Measurements from ENCODE around the gene MAMDC2.
"Not testable (repeated sequence)": the region's sequence is repeated elsewhere in the genome, so short reads cannot be mapped to it uniquely, and the experiment has no call there.

The MAMDC2 gene

DNA sequence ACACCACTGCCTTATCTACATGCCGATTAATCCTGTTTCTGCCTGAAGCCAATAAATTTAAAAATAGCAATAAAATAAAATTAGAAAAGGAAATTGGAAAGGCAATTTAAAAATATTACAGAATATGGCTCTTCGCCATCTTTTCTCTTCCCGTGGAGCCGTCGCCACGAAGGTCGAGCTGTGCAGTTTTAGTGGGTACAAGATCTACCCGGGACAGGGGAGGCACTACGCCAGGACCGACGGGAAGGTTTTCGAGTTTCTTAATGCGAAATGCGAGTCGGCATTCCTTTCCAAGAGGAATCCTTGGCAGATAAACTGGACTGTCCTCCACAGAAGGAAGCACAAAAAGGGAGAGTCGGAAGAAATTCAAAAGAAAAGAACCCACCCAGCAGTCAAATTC is 173.4 kb downstream of the MAMDC2 start:
- no peak for DNase-seq

DNA sequence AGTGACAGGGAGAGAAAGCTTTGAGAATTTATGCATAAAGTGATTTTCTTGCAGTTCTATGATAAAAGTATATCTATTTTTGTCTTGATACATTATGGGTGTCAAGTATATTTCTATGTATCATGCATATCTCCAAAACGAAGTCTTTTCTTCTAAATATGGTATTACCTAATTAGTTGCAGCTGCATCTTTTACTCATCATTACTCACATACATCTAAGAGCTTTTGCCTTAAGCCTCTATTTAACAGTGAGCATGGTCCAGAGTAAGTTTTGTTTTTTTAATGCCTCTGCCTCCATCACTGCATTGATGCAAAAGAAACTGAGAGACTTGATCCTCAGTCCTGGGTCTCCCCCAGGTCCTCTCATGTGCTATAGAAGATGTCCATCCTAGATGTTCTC is 175.1 kb downstream of the MAMDC2 start:
- DNase-seq = no peak

DNA sequence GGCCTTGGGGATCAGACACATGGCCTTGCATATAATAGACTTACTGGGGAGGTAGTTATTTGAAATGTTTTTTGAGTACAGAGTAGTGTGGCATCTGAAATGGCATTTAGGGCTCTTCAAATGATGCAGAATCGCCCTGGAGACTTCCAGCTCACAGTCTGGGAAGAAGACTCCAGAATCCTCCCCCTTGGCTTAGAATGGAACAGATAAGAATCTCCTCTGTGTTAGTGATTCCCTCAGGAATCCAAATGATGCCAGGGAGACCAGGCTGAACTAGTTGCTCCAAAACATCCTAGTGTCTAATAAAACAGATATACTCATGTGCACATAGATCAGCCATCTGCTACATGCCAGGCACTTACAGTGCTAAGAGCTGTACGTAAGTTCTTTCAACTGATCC is 176.6 kb downstream of the MAMDC2 start:
- DNase-seq = no peak

DNA sequence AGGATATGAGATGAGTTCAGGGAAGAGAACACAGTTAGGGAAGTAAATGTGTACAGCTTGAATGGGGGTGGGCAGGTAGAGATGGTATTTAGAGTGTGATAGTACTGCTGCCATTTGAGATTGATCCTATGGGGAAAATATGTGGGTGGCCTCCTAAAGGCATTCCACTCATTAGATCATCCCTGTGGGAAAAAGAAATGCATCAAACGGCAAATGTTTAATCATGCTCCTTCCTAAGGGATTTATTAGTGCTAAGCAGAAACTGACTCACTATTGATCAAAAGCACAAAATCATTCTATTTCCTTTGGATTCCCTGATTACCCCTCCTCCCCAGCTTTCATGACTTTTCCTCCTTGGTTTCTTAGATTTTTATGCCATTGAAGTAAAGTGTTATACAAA is 178.7 kb downstream of the MAMDC2 start:
- DNase-seq = no peak

DNA sequence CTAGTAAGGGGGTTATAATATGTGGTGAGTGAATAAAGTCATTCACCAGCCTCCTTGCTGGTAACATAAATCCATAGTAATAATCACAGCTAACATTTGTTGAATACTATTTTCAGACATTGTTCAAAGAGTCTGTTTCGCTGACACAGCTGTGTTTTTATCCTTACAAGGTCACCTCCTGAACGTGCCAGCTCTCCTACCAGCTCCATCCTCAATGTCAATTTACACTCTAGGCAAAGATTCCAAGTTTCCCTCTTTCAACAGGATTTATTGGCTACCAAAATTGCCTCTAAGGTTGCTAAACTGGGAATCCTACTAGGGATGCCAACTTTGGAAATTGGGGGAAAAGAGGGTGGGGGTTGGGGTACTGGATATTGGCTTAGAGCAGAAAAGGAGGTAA is 184.5 kb downstream of the MAMDC2 start:
- DNase-seq = no peak

DNA sequence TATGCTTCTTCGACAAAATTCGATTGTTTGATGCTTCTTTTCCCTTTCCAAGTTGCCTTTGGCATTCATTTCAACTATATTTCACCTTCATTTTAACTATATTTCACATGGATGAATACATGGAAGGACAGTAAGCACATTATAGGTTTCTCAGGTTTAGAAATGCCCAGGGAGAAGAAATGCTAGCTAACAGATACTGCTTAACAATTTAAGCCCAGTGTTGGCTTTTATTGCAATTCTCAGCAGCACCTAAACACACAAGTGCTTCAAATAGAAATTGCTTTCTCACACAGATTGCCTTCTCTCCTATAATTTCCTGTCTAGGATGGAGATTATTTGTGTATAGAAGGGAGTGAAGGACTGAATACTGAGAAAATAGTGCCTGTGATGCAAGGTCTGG is 185.0 kb downstream of the MAMDC2 start:
- DNase-seq = no peak

DNA sequence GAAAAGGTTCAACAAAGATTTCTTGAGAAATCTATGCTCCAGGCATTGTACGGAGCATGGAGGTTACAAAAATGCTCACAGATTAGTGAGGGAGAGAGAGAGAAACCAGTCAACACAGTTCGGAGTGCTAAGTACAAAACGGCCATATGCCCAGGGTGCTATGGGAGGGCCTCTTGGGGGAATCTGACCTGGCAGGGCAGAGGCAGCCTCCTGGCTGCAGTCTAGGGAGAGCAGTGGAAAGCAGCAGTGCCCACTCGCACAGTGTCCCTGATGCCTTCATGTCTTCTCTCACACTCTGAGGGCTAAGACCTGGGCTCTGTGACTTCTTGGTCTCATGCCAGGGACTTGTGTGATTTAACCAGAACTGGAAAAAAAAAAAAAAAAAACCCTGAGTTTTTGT is 185.4 kb downstream of the MAMDC2 start:
- no peak for DNase-seq

DNA sequence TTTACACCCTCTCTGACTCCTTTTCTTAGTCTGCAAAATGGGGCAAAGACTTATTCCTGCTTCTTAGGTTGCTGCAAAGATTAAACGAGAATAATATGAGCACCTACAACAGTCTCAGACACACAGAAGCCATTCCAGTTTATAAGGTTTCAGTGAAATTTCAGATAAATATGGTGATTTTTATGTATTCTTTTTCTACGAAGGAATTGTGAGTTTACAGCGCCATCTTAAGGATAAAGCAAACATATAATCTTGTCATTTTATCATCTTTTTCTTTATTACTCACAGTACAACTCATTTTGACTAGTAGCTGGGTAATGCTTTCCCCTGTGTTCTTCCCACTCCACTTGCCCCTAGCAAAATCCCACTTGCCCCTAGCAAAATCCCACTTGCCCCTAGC is 185.9 kb downstream of the MAMDC2 start:
- DNase-seq = no peak

DNA sequence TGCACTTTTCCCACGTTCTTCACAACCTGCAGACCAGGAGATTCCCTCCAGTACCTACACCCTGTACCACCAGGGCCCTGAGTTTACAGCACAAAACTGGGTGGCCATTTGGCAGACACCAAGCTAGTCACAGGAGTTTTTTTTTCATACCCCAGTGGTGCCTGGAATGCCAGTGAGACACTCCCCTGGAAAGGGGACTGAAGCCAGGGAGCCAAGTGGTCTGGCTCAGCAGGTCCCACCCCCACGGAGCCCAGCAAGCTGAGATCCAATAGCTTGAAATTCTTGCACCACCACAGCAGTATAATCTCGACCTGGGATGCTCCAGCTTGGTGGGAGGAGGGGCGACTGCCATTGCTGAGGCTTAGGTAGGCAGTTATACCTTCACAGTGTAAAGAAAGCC is 188.8 kb downstream of the MAMDC2 start:
- no peak for DNase-seq

DNA sequence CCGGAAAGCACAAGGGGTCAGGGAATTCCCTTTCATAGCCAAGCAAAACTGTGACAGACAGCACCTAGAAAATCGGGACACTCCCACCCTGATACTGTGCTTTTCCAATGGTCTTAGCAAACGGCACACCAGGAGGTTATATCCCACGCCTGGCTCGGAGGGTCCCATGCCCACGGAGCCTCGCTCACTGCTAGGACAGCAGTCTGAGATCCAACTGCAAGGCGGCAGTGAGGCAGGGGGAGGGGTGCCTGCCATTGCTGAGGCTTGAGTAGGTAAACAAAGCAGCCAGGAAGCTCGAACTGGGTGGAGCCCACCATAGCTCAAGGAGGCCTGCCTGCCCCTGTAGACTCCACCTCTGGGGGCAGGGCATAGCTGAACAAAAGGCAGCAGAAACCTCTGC is 190.6 kb downstream of the MAMDC2 start:
- DNase-seq = not testable (repeated sequence)

DNA sequence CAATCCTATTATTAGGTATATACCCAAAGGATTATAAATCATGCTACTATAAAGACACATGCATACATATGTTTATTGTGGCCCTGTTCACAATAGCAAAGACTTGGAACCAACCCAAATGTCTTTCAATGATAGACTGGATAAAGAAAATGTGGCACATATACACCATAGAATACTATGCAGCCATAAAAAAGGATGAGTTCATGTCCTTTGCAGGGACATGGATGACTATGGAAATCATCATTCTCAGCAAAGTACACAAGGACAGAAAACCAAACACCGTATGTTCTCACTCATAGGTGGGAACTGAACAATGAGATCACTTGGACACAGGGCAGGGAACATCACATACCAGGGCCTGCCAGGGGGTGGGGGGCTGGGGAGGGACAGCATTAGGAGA is 202.3 kb downstream of the MAMDC2 start:
- not testable (repeated sequence) for DNase-seq

DNA sequence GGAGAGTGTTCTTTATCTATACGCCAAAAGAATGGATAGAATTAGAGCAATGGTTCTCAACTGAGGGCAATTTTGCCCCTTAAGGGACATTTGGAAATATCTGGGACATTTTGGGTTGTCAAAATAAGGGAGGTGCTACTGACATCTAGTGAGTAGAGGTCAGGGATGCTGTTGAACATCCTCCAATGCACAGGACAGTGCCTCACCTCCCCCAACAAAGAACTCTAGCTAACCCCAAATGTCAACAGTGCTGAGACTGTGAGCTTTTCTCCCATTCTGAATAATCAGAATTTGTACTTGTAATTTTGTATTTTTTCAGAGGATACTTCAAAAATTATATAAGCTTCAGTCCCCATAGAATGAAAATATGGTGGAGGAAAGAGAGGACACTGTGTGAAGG is 206.6 kb downstream of the MAMDC2 start:
- DNase-seq = no peak

DNA sequence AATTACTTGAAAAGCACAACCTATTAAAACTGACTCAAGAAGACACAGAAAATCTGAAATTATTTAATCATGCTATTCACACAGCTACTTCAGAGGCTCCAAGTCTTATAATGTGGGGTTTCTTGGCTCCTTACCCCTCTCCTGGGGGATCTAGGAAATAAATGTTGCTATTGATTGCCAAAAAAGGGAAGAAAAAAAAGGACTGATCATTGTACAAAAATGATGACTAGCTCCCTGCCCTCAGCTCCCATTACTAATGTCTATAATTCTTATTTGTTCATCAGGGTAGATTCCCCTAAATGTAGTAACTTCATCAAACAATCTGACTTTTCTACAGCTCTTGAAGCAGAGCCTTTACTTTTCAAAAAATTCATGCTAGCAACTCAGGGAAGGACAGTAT is 211.8 kb downstream of the MAMDC2 start:
- DNase-seq = no peak

DNA sequence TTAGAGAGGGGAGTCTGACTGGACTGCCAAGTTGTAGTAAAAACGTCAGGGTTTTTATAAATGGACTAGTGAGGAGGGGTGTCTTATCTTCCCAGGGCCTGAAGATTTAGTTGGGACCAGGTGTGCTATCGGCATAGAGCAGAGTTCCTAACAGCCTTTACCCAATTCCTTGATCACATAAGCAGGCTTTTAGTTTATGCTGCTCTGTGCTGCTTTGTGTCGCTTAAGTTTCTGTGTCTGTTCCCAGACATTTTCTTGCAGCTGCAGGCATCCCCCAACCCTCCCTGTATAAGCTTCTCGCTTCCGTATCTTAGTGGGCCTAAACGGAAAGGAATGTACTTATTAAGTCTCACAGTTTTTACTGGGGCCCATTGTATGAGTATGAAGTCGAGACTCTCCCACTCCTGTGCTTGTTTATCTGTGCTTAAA is 212.5 kb downstream of the MAMDC2 start:
- no peak for DNase-seq

DNA sequence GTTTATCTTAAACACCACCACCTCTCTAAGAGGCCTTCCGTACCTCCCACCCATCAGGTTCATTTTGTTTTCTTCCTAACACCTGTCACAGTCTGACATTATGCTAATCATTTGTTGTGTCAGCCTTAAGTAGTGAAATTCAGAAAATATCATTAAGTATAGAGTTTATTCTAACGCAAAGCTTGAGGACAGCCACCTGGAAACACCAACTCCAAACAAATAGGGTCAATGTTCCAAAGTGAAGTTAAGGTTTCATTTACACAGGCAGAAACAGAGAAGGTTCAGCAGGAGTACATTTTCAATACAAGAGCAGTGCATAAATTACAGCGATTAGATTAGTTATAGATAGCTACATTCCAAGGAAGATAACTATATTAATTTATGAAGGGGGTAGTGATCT is 213.9 kb downstream of the MAMDC2 start:
- DNase-seq = no peak

DNA sequence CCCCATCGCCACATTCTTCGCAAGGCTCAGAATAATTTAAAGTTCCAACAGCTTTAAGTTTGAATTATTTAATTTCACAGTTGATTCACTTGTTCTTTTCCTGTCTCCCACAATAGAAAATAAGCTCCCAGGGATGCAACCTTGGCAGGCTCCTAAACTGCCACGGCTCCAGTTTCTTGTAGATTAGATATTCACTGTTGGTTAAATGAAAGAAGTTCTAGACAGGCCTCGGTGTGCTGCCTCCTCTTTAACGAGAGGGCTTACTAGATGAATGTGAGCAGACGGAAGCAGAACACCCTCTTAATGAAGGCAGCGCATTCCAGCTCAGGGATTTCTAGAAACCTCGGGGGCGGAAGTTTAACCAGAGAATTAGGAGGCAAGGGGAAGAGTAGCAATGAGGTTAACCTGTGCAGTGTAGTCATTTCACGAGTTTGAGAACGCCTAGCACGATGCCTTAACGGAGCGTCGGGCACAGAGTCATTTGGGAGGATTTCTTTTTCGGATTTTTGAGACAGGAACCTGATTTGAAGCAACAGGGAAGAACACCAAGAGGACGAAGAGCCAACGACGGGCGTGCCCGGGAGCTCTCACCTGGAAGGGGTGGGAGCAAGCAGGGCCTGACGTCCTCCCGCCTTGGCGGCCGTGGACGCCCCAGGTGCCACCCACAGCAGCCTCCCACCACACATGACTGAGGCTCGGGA is 214.5 kb downstream of the MAMDC2 start:
- no peak for DNase-seq

DNA sequence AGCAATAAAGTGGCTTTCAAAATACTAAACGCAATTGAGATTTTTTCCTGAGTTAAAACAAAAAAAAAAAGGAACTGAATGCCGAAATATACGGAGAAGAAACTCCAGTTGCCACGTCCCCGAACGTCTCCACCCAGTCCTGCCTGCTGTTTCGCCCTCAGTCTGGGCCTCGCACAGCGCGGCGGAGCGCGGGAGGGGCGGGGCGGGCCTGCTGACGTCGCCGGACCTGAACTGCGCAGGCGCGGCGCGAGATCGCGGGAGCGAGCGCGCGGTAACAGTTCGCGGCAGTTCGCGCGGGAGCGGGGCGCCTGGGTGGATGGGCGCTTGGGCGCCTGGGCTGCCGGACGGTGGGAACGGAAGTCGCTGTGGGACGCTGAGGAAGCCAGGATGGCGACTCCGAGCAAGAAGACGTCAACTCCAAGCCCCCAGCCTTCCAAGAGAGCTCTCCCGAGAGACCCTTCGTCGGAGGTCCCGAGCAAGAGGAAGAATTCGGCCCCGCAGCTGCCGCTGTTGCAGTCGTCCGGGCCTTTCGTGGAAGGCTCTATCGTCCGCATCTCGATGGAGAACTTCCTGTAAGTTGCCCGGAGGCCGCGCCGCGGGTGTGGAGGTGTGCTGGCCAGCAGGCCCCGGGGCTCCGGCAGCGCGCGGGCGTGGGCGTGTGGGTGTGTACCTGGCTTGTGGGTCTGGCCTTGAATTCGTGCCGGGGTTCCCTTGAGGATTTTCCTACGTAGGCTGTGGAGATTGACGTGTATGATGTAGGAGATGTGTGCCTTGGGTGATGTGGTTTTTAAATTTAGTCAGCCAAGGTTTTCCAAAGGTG is 215.3 kb downstream of the MAMDC2 start, which contains the start of gene SMC5:
TSS of gene SMC5 (plus strand) at position 287 of the 820 bp plus-strand sequence. CDS start at position 388, 101 bp downstream.
- peak; percentile 42 for DNase-seq

DNA sequence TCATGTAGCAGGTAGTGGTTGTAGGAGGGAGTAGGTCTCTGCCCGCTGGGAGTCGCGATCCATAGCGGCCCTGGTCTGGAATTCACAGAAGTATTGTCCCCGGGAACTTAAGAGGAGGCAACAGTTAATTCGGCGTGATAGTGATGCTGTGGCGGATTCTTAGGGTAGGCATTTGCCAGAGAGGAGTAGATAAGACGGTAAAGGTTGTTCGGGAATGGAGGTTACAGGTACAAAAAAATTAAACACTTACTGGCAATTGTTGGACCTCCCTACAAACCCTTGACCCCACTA is 215.8 kb downstream of the MAMDC2 start:
- DNase-seq = no peak

DNA sequence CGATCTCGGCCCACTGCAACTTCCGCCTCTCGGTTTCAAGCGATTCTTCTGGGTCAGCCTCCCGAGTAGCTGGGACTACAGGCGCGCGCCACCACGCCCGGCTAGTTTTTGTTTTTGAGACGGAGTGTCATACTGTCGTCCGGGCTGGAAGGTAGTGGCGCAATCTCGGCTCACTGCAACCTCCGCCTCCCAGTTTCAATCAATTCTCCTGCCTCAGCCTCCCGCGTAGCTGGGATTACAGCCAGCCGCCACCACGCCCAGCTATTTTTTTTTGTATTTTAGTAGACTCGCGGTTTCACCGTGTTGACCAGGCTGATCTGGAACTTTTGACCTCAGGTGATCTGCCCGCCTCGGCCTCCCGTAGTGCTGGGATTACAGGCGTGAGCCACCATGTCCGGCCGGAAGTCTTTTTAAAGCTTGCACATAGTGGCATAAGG is 216.4 kb downstream of the MAMDC2 start:
- DNase-seq = no peak

DNA sequence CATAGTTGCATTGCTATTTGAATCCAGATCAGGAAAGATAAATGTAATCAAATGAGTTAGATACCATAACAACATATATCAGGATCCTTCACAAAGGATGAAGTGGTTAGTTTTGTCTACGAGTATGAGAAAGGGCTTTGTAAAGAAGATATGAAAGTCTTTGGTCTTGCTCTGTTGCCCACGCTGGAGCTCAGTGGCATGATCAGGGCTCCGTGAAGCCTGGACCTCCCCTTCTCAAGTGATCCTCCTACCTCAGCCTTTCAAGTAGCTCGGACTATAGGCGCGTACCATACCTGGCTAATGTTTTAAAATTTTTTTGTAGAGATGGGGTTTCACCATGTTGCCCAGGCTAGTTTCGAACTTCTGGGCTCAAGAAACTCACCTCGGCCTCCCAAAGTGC is 217.0 kb downstream of the MAMDC2 start:
- DNase-seq = no peak

DNA sequence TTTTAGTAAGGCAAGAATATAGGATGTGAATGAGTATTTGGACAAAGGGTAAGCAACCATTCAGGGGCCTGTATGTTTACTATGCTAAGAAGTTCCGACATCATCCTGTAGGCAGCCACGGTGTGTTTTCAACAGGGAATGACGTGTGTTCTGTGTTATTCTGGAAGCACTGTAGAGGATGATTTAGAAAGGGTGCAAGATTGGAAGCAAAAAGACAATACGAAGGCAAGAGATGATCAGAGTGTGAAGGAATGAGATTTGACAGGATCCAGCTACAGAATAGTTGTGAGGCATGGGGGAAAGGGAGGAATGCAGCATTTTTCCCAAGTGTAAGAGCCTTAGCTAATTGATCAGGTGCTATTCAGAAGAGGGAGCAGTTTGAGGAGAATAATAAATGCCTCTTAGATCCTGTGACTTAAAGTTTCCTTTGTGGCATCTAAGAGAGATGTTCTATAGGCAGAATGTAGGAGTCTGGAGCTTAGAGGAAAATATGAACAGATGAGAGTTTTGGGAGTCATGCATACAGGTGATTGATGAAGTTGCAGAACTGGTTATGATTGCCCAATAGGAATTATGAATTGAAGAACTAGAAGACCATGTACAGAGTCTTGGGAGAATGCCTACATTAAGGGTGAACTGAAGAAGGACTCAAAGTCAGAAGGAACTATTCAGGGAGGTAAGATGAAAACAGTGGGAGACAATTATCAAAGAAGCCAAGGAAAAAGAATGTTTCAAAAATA is 217.7 kb downstream of the MAMDC2 start:
- no peak for DNase-seq

DNA sequence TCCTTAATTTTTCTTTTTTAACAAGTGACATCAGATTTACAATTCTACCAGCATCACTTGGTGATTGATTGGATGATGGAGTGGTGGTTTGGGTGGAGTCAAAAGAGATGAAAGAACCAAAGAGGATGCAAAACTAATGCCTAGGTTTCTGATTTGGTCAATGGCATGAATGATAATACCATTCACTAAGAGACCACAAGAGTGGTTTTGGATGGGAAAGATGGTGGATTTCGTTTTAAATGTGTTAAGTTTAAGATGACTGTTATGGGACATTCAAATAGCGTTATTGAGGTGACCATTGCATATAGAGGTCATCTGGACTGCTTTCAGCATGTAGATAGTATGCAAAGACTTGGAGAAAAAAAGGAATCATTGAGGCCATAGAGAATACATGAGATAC is 218.7 kb downstream of the MAMDC2 start:
- no peak for DNase-seq

DNA sequence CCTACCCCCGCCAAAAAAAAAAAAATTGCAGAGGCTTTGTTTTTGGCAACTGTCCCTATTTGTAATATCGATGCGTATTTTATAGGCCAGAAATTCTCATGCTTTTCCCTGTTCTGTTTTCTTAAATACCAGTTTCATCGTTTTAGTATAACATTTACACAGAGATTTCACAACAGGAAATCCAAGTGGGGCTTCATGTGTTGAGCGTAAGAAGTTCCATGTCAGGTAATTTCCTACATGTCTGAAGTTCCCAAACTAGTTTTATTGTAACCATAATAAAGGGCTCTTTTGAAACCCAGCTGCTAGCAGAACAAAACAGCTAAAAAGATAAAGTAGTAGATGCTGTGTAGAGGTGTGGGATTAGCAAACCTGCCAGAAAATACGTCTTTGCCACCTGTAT is 219.3 kb downstream of the MAMDC2 start:
- DNase-seq = no peak

DNA sequence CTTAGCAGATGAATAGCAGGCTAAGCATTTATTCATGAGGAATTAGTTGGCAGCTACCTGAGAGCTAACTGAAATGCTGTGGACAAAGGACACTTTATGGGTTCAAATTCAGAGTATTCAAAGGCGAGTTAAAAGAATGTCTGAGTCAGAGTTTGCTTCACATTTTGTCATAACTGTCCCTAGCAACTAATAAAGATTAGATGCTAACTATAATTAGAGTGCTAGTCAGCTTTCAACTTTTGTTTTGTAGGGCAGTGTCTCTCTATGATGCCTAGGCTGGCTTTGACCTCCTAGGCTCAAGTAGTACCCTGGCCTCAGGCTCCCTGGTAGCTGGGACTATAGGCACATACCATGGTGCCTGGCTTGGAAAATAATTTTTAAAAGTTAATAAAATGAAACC is 219.8 kb downstream of the MAMDC2 start:
- no peak for DNase-seq

Measured in NCI-H1694 (cell line).